AG04449 (cell line): ENCODE results near the gene C16orf95.
"Not testable (repeated sequence)": the region's sequence is repeated elsewhere in the genome, so short reads cannot be mapped to it uniquely, and the experiment has no call there.

ENCODE experiments used
- CTCF ChIA-PET: fragments of 350-600 bp; formaldehyde crosslinking; extraction: SDS; loops from one replicate; lab custom pipeline; 2021; ENCODE audit warnings: antibody characterized with exemption; lab: Yijun Ruan, JAX
- POLR2A ChIA-PET: fragments of 400-600, 350-600 bp; formaldehyde crosslinking; extraction: SDS; loops from one replicate; lab custom pipeline; 2020; ENCODE audit warnings: antibody characterized with exemption, inconsistent platforms; lab: Yijun Ruan, JAX
- DNase-seq: peaks from one replicate; pipeline ENCODE4 v3.0.0-alpha.2; 2010; ENCODE audit warnings: low read depth, low spot score
- H3K4me3 ChIP-seq: 2 replicates; pipeline ENCODE4 v1.5.1; 2011; ENCODE audit warnings: low read depth, mild to moderate bottlenecking, control low read depth, low read length
- CTCF ChIP-seq: IDR thresholded peaks from one replicate; pipeline ENCODE4 v1.5.1; 2011; ENCODE audit warnings: mild to moderate bottlenecking, moderate library complexity, low read length, control low read depth, inconsistent platforms; ENCODE audit not compliant: insufficient read depth; ENCODE audit errors: missing control alignments

The C16orf95 gene

DNA sequence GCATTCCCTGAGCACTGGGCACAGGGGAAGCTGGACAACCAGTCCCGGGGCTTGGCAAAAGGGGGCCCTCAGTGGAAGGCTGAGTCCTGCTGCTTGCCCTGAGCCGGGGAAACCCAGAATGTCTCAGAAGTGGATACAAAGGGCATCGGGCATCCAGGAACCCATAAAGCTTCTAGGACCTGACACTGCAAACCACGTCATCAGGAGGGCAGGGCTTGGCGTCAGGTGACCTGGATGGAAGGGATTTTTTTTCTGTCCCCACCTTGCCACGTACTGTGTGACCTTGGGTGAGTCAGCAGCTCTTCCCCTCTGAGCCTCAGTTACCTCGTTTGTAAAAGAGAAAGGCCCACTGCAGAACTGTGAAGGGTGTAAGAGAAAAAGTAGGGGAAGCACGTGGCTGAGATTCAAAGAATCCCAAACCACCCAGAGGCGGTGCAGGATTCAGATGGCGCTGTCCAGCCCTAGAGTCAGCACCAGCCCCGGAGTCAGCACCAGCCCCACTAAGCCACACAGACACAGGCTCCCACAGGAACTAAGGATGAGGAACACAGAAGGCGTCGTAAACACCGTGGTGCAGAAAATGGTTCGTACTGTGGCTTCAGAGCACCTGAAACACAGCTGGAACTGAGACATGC, 53.7 kb downstream of the C16orf95 start:
- DNase-seq: no peak
- CTCF ChIA-PET: interaction anchor here (0.9 to 5.8 kb wide), 4 partner anchors 14 to 700 kb away, joined by 3 to 64 read pairs (median 7); no protein-coding TSS in a partner anchor
- POLR2A ChIA-PET: no interaction called here
- H3K4me3 ChIP-seq: no peak overlapping the region
- no peak for TF ChIP-seq CTCF

- TF ChIP-seq CTCF: no peak
- CTCF ChIA-PET: interaction anchor here (1.0 to 1.4 kb wide), 4 partner anchors 9 to 200 kb away, joined by 3 to 8 read pairs (median 5); no protein-coding TSS in a partner anchor
- POLR2A ChIA-PET: no interaction called here
These were observed 57.8 kb downstream of the C16orf95 start for GRCh38 chr16:87259431-87259830.

GRCh38 chr16:87258653-87259052, 58.5 kb downstream of the C16orf95 start:
- CTCF ChIA-PET: interaction anchor here (1.0 to 1.4 kb wide), 3 partner anchors 20 to 199 kb away, joined by 3 to 8 read pairs (median 4); no protein-coding TSS in a partner anchor
- H3K4me3 ChIP-seq, DNase-seq, POLR2A ChIA-PET: not testable (repeated sequence)

More at GRCh38 chr16:87259431-87259830, 57.8 kb downstream of the C16orf95 start:
- DNase-seq: no peak
- H3K4me3 ChIP-seq: no peak overlapping the region

GRCh38 chr16:87255866-87256265, 61.3 kb downstream of the C16orf95 start:
- ChIA-PET POLR2A (no interaction called here), CTCF (interaction anchor here (1.1 to 2.3 kb wide), 2 partner anchors 23 to 193 kb away, joined by 5 to 8 read pairs; no protein-coding TSS in a partner anchor)
- DNase-seq: no peak
- H3K4me3 ChIP-seq: no peak overlapping the region
- TF ChIP-seq CTCF: no peak

GRCh38 chr16:87254734-87255133, 62.5 kb downstream of the C16orf95 start:
- no peak for TF ChIP-seq CTCF
- no peak for DNase-seq
- no peak overlapping the region for H3K4me3 ChIP-seq
- CTCF ChIA-PET: no interaction called here
- POLR2A ChIA-PET: no interaction called here

GRCh38 chr16:87254296-87254695, 62.9 kb downstream of the C16orf95 start:
- POLR2A ChIA-PET: no interaction called here
- no peak overlapping the region for H3K4me3 ChIP-seq
- no peak for TF ChIP-seq CTCF
- DNase-seq: no peak
- CTCF ChIA-PET: interaction anchor here (1.8 kb wide), 1 partner anchor 24 kb away, joined by 6 read pairs; no protein-coding TSS in a partner anchor
